ENCODE data around the gene GLS.

Gene GLS

GRCh38 chr2:190974629-190975361 is 94.2 kb downstream of the GLS start:
- H3K4me3 ChIP-seq (ENCODE audit: low read depth, low read length), result no peak overlapping the region
- ChIA-PET CTCF (interaction anchor here (0.9 to 1.5 kb wide), 3 partner anchors 22 to 181 kb away, joined by 3 to 5 read pairs (median 4); no protein-coding TSS in a partner anchor), POLR2A (no interaction called here)
- peaks cover 17 to 94% of the 10 kb centered on the region in 2 experiments; a peak in 2 of 3 replicates for H3K36me3 ChIP-seq (ENCODE audit: control insufficient read depth in 2 of 2, insufficient read depth in 1 of 2, low read length in 2 of 2)
- no peak overlapping the region for H3K27ac ChIP-seq (ENCODE audit: extremely low read depth, low read depth, low read length)
- no peak for TF ChIP-seq KLF8 (tag by site-specific recombination; IDR thresholded peaks at IDR 0.05)
- TF ChIP-seq GLIS1 (tag by site-specific recombination; IDR thresholded peaks at IDR 0.05), result no peak
- TF ChIP-seq ZNF518A (tag by site-specific recombination; conservative IDR thresholded peaks at IDR 0.05; ENCODE audit: low read depth), result no peak
- TF ChIP-seq BCL11A (tag by site-specific recombination; IDR thresholded peaks at IDR 0.05; ENCODE audit: low read depth), result no peak
- no peak for TF ChIP-seq ZNF362 (tag by site-specific recombination; IDR thresholded peaks at IDR 0.05)
- no peak for TF ChIP-seq INSM2 (tag by site-specific recombination; IDR thresholded peaks at IDR 0.05)
- TF ChIP-seq ZNF302 (tag by site-specific recombination; IDR thresholded peaks at IDR 0.05; ENCODE audit: low read depth), result no peak
- TF ChIP-seq GFI1B (tag by site-specific recombination; IDR thresholded peaks at IDR 0.05), result no peak
- TF ChIP-seq ZNF133 (tag by site-specific recombination; IDR thresholded peaks at IDR 0.05), result no peak
- TF ChIP-seq MYNN (tag by site-specific recombination; IDR thresholded peaks at IDR 0.05; ENCODE audit: borderline replicate concordance), result no peak
- TF ChIP-seq, protein P1, sequence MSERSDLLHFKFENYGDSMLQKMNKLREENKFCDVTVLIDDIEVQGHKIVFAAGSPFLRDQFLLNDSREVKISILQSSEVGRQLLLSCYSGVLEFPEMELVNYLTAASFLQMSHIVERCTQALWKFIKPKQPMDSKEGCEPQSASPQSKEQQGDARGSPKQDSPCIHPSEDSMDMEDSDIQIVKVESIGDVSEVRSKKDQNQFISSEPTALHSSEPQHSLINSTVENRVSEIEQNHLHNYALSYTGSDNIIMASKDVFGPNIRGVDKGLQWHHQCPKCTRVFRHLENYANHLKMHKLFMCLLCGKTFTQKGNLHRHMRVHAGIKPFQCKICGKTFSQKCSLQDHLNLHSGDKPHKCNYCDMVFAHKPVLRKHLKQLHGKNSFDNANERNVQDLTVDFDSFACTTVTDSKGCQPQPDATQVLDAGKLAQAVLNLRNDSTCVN (tag by site-specific recombination; optimal IDR thresholded peaks at IDR 0.05), result no peak
- TF ChIP-seq, protein P2, sequence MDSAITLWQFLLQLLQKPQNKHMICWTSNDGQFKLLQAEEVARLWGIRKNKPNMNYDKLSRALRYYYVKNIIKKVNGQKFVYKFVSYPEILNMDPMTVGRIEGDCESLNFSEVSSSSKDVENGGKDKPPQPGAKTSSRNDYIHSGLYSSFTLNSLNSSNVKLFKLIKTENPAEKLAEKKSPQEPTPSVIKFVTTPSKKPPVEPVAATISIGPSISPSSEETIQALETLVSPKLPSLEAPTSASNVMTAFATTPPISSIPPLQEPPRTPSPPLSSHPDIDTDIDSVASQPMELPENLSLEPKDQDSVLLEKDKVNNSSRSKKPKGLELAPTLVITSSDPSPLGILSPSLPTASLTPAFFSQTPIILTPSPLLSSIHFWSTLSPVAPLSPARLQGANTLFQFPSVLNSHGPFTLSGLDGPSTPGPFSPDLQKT (IDR thresholded peaks at IDR 0.05; ENCODE audit: borderline replicate concordance, low read depth, low read length), result no peak
- TF ChIP-seq ZBTB7A (tag by site-specific recombination; IDR thresholded peaks at IDR 0.05; ENCODE audit: low read depth), result no peak
- TF ChIP-seq ZBTB21 (tag by site-specific recombination; IDR thresholded peaks at IDR 0.05), result no peak
- TF ChIP-seq ZNF776 (tag by site-specific recombination; IDR thresholded peaks at IDR 0.05; ENCODE audit: borderline replicate concordance), result no peak
- peaks cover 4% of the 10 kb centered on the region; the same call in 1 of the 2 replicates for H3K4me1 ChIP-seq (ENCODE audit: control insufficient read depth, insufficient read depth, low read length)
- H3K9me3 ChIP-seq (ENCODE audit: control insufficient read depth, insufficient read depth, low read depth, low read length), result no peaks in the 10 kb centered on the region

Measured in HEK293 (cell line).